ENCODE data around the gene PDGFRA. TPM values are rescaled to one million over a fixed set of nuclear protein-coding genes. Genes with fewer than 3 reads are reported as not detected.

Gene PDGFRA
- total RNA-seq, 1 donor from 2014 or later, result 1.3 TPM

DNA sequence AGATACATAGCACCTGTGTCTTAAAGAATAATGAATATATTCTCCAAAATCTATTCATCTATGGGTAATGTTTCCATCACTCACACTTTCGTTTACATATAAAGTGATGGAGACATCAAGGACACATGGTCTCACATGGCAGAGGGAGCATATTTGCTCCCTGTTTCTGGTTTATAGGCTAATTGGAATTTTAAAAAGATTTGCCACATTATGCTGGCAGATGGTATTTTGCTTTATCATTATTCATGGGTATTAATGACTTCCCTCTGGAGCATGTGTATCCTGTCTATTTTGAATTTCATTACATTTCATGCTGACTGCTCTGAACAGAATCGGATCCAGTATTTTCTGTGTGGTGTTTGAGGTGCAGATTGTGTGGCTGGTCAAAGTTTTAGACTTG, 79.0 kb downstream of the PDGFRA start:
- DNase-seq (ENCODE audit: low read depth), result no peak
- TF ChIP-seq CTCF (conservative IDR thresholded peaks at IDR 0.05; ENCODE audit: low read depth, low read length), result no peak
- H3K4me3 ChIP-seq (ENCODE audit: low read depth, low read length), result no peak overlapping the region

DNA sequence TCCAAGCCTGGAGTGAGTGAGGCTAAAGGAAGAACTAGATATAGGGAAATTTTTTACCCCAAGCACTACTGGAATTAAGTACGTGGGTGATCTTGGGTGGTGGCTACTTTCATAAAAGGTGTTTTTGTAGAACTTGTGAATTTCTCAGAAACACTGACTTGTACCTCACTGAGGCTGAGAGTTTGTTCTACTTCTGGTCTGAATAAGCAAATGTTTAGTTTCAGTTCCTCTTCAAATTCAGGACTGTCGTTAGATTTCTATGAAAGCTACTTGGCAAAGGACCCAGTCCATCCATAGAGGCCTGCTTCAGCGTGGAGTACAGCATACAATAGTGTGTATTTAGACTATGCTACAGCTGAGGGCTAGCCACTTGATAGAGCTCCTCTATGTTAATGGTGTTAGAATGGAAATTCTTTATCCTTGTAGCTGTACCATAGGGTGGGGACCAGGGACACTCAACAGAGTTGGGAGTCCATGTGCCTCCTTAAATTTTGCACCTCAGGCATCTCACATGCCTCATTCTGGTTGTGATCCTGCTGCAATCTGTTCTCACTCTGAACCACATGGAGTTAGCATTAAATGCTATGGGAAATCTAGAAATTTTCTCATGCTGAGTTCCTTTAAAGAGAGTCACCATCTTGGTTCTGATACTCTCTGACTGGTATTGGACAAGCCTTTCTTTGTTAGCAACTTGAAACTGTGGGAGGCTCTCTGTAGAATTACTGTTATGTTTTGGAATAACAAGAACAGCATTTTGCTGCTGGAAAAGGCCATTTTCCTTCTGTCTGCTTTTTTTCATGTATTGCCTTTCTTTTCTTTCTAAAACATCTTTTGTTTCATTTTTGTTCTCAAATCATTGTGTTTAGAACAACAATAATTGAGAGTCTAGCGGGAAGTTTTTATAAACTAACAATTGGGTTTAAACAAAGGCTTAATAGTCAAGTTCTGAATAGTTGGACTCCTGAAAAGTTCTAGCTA, 86.8 kb downstream of the PDGFRA start:
- H3K4me3 ChIP-seq (ENCODE audit: low read depth, low read length), result no peak overlapping the region
- DNase-seq (ENCODE audit: low read depth), result no peak
- TF ChIP-seq CTCF (conservative IDR thresholded peaks at IDR 0.05; ENCODE audit: low read depth, low read length), result no peak

DNA sequence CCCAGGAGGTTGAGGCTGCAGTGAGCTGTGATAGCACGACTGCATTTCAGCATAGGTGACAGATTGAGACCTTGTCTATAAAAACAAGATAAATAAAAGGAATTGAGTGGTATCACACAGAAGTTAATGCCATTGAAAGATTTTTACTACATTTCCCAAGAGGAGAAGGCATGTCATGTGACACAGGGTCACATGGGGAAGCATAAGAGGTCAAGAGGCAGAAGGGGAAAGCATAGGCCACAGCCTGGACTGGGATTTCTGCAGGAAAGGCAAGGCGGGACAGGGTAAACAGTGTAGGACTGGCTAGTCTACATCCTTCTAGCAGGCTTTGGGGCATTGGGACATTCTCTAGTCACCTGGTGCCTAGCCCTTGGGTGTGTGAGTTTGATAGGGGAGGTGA, 88.6 kb downstream of the PDGFRA start:
- DNase-seq (ENCODE audit: low read depth), result no peak
- no peak for TF ChIP-seq CTCF (conservative IDR thresholded peaks at IDR 0.05; ENCODE audit: low read depth, low read length)
- H3K4me3 ChIP-seq (ENCODE audit: low read depth, low read length), result no peak overlapping the region

DNA sequence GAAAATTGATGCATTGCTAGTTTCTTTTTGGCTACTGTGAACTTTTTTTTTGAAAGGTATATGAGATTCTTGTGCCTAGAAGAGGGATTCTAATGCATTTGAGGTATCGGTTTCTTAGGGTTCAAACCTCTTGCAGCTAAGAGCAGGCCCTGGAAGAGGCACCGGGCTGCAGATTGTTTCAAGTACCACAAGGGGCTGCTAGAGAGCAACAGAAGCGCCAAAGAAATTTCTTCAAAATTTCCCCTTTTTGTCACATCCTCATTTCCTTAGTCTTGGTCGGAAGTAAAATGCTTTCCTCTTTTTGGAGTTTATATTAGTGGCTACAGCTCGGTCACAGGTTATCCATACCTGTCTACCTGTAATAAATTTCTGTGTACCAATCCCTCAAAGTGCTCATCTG, 89.8 kb downstream of the PDGFRA start:
- peak; percentile 94 for TF ChIP-seq CTCF (conservative IDR thresholded peaks at IDR 0.05; ENCODE audit: low read depth, low read length)
- no peak for DNase-seq (ENCODE audit: low read depth)
- H3K4me3 ChIP-seq (ENCODE audit: low read depth, low read length), result no peak overlapping the region

GRCh38 chr4:54320826-54321685, 92.0 kb downstream of the PDGFRA start:
- no peak for TF ChIP-seq CTCF (conservative IDR thresholded peaks at IDR 0.05; ENCODE audit: low read depth, low read length)
- DNase-seq (ENCODE audit: low read depth), result no peak
- H3K4me3 ChIP-seq (ENCODE audit: low read depth, low read length), result no peak overlapping the region

- no peak for DNase-seq (ENCODE audit: low read depth)
- TF ChIP-seq CTCF (conservative IDR thresholded peaks at IDR 0.05; ENCODE audit: low read depth, low read length), result peak; percentile 85
- H3K4me3 ChIP-seq (ENCODE audit: low read depth, low read length), result no peak overlapping the region
These were observed 93.8 kb downstream of the PDGFRA start for GRCh38 chr4:54322818-54323417.

Measured in epithelial cell of proximal tubule (primary cell).